MM.1S (cell line): ENCODE measurements around the gene STYK1.
"Not testable (repeated sequence)": the region's sequence is repeated elsewhere in the genome, so short reads cannot be mapped to it uniquely, and the experiment has no call there.

ENCODE experiments used
- DNase-seq: peaks from one replicate; pipeline ENCODE4 v3.0.0-alpha.2; 2015
- H2AFZ ChIP-seq: fragments of 300-600 bp; sonication (generic); 2 replicates; pipeline ENCODE4 v1.6.0; 2016; ENCODE audit warnings: antibody characterized with exemption, low read length
- H3F3A ChIP-seq: fragments of 300-600 bp; sonication (generic); 2 replicates; pipeline ENCODE4 v1.6.1; 2016; ENCODE audit warnings: mild to moderate bottlenecking, antibody characterized with exemption, low read length, moderate library complexity, mixed read lengths; ENCODE audit not compliant: insufficient read depth
- H3K27ac ChIP-seq: fragments of 300-600 bp; sonication (generic); 2 replicates; pipeline ENCODE4 v1.5.1; 2016; ENCODE audit warnings: mild to moderate bottlenecking, low read length
- H3K27me3 ChIP-seq: fragments of 300-600 bp; sonication (generic); replicated peaks from 2 replicates; pipeline ENCODE4 v1.6.0; 2016; ENCODE audit warnings: low read length; ENCODE audit not compliant: insufficient read depth
- H3K36me3 ChIP-seq: fragments of 300-600 bp; sonication (generic); replicated peaks from 2 replicates; pipeline ENCODE4 v1.6.1; 2016; ENCODE audit warnings: mild to moderate bottlenecking, low read length, mixed read lengths; ENCODE audit not compliant: insufficient read depth
- H3K4me1 ChIP-seq: fragments of 300-600 bp; sonication (generic); 2 replicates; pipeline ENCODE4 v1.6.1; 2016; ENCODE audit warnings: low read length, mixed read lengths
- H3K4me2 ChIP-seq: fragments of 300-600 bp; sonication (generic); 2 replicates; pipeline ENCODE4 v1.6.0; 2016; ENCODE audit warnings: low read depth, low read length
- H3K4me3 ChIP-seq: fragments of 300-600 bp; sonication (generic); 2 replicates; pipeline ENCODE4 v1.5.1; 2016; ENCODE audit warnings: low read length, mixed read lengths
- H3K79me2 ChIP-seq: fragments of 300-600 bp; sonication (generic); 2 replicates; pipeline ENCODE4 v1.6.1; 2016; ENCODE audit warnings: mixed run types, low read length, mixed read lengths
- H3K9ac ChIP-seq: fragments of 300-600 bp; sonication (generic); 2 replicates; pipeline ENCODE4 v1.6.1; 2016; ENCODE audit warnings: low read length, mixed read lengths
- H3K9me2 ChIP-seq: fragments of 300-600 bp; sonication (generic); replicated peaks from 2 replicates; pipeline ENCODE4 v1.6.1; 2016; ENCODE audit warnings: mild to moderate bottlenecking, low read length, mixed read lengths; ENCODE audit not compliant: insufficient read depth
- H3K9me3 ChIP-seq: fragments of 300-600 bp; sonication (generic); replicated peaks from 2 replicates; pipeline ENCODE4 v1.6.1; 2016; ENCODE audit warnings: mild to moderate bottlenecking, low read length, mixed read lengths; ENCODE audit not compliant: insufficient read depth
- H4K20me1 ChIP-seq: fragments of 300-600 bp; sonication (generic); 2 replicates; pipeline ENCODE4 v1.6.1; 2016; ENCODE audit warnings: mild to moderate bottlenecking, low read length, moderate library complexity, mixed read lengths; ENCODE audit not compliant: insufficient read depth
- EZH2 ChIP-seq: fragments of 300-600 bp; sonication (generic); optimal IDR thresholded peaks from 2 replicates; pipeline ENCODE3; 2017; ENCODE audit warnings: low read depth, mild to moderate bottlenecking, antibody characterized with exemption, low read length, mixed read lengths
- EZH2phosphoT487 ChIP-seq: fragments of 300-600 bp; sonication (generic); IDR thresholded peaks from 2 replicates; pipeline ENCODE4 v1.6.1; 2018; ENCODE audit warnings: antibody characterized with exemption, low read length
- TF ChIP-seq, protein P1 (sequence below): fragments of 300-600 bp; sonication (generic); IDR thresholded peaks from 2 replicates; pipeline ENCODE4 v1.5.1; 2016; ENCODE audit warnings: antibody characterized with exemption, low read length, mixed read lengths

STYK1 gene

DNA sequence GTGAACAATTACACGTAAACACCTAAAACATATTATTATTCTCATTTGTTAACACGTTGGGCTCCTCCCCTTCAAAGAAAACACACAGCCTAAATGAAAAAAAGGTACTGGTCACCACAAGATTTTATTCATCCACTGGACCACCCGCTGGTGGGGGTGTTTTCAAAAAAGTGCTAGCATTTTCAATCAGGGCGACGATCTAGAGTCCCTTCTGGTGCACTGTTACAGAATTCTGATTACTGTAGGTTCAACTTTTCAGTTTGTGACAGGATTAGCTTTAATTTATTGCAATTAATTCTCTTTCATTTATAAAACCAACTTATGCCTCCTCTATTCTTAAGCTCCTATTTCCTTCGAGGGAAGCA is 60.9 kb downstream of the STYK1 start:
- Histone ChIP-seq H3K9me3 (no peaks in the 10 kb centered on the region), H3K4me3 (peak overlapping the region; percentile 88), H3K9ac (peak overlapping the region; percentile 96), H3K27ac (peak overlapping the region; percentile 72), H3K9me2 (no peaks in the 10 kb centered on the region), H2AFZ (peak overlapping the region; percentile 94), H4K20me1 (no peaks in the 10 kb centered on the region), H3K4me2 (peak overlapping the region; percentile 75), H3K36me3 (no peaks in the 10 kb centered on the region; the same call in 1 of the 2 replicates), H3K79me2 (peaks cover 18% of the 10 kb centered on the region), H3K4me1 (no peaks in the 10 kb centered on the region), H3F3A (no peaks in the 10 kb centered on the region), H3K27me3 (no peaks in the 10 kb centered on the region)
- TF ChIP-seq, protein P1, sequence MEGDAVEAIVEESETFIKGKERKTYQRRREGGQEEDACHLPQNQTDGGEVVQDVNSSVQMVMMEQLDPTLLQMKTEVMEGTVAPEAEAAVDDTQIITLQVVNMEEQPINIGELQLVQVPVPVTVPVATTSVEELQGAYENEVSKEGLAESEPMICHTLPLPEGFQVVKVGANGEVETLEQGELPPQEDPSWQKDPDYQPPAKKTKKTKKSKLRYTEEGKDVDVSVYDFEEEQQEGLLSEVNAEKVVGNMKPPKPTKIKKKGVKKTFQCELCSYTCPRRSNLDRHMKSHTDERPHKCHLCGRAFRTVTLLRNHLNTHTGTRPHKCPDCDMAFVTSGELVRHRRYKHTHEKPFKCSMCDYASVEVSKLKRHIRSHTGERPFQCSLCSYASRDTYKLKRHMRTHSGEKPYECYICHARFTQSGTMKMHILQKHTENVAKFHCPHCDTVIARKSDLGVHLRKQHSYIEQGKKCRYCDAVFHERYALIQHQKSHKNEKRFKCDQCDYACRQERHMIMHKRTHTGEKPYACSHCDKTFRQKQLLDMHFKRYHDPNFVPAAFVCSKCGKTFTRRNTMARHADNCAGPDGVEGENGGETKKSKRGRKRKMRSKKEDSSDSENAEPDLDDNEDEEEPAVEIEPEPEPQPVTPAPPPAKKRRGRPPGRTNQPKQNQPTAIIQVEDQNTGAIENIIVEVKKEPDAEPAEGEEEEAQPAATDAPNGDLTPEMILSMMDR: no peak
- TF ChIP-seq EZH2phosphoT487 (no peak), EZH2 (no peak)
- DNase-seq: no peak

DNA sequence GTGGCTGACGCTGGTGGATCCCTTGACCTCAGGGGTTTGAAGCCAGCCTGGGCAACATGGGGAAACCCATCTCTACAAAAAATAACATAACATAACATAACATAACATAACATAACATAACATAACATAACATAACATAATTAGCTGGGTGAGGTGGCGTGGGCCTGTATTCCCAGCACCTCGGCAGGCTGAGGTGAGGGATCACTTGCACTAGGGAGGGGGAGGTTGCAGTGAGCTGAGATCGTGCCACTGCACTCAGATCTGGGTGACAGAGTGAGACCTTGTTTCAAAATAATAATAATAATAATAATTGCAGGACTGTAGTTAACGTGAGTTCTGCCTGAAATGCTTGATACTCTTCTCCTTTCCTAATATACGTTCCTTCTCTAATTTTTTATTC is 61.7 kb downstream of the STYK1 start:
- no peaks in the 10 kb centered on the region for H4K20me1 ChIP-seq
- no peaks in the 10 kb centered on the region for H3K27me3 ChIP-seq
- no peaks in the 10 kb centered on the region for H3F3A ChIP-seq
- DNase-seq: no peak
- peaks cover 18% of the 10 kb centered on the region for H3K79me2 ChIP-seq
- no peaks in the 10 kb centered on the region for H3K4me1 ChIP-seq
- H3K4me2 ChIP-seq: peak overlapping the region; percentile 75
- H3K27ac ChIP-seq: no peak overlapping the region
- peak overlapping the region; percentile 96; the same call in 1 of the 2 replicates for H3K9ac ChIP-seq
- no peak for TF ChIP-seq EZH2
- H3K36me3 ChIP-seq: no peaks in the 10 kb centered on the region; the same call in 1 of the 2 replicates
- H3K9me2 ChIP-seq: no peaks in the 10 kb centered on the region
- H3K4me3 ChIP-seq: peak overlapping the region; percentile 88; the same call in 1 of the 2 replicates
- no peaks in the 10 kb centered on the region for H3K9me3 ChIP-seq
- H2AFZ ChIP-seq: no peak overlapping the region

DNA sequence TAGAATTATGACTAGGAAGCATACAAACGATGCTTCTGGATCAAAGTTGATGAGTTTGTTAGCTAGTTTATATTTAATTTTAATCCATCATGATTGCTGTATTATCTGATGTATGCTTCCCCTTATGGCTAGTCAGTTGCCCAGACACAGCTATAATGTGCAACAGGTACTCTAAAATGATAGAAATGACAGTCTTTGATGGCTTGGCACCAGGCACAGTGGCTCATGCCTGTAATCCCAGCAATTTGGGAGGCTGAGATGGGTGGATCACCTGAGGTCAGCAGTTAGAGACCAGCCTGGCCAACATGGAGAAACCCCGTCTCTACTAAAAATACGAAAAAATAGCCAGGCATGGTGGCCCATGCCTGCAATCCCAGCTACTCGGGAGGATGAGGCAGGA is 62.6 kb downstream of the STYK1 start:
- not testable (repeated sequence) for H3K27ac ChIP-seq, H3F3A ChIP-seq, H2AFZ ChIP-seq, DNase-seq, H3K9ac ChIP-seq, H3K9me2 ChIP-seq, H3K4me1 ChIP-seq, H4K20me1 ChIP-seq, H3K27me3 ChIP-seq, H3K9me3 ChIP-seq, H3K4me3 ChIP-seq, H3K4me2 ChIP-seq, H3K36me3 ChIP-seq
- H3K79me2 ChIP-seq: peaks cover 18% of the 10 kb centered on the region

DNA sequence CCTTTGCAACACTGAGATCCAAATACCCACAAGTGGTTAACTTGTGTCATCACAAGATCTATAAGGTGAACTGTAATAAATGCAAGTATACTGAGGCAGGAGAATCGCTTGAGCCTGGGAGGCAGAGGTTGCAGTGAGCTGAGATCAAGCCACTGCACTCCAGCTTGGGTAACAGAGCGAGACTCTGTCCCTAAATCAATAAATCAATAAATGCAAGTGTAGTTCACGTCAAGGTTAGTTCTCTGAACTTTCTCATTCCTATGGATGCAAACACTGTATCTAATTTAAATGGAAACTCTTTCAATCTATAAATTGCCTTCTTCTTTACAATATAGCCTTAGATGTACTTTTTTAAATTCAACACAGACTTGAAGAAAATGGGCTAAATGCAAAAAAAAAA is 63.7 kb downstream of the STYK1 start:
- H3K36me3 ChIP-seq: no peaks in the 10 kb centered on the region; the same call in 1 of the 2 replicates
- DNase-seq: no peak
- H3K4me1 ChIP-seq: no peaks in the 10 kb centered on the region
- H4K20me1 ChIP-seq: no peaks in the 10 kb centered on the region
- H3K27me3 ChIP-seq: no peaks in the 10 kb centered on the region
- H3K4me3 ChIP-seq: no peak overlapping the region
- H2AFZ ChIP-seq: no peak overlapping the region
- no peak overlapping the region for H3K4me2 ChIP-seq
- peaks cover 18% of the 10 kb centered on the region for H3K79me2 ChIP-seq
- no peak overlapping the region for H3K9ac ChIP-seq
- no peaks in the 10 kb centered on the region for H3K9me2 ChIP-seq
- no peaks in the 10 kb centered on the region for H3F3A ChIP-seq
- no peaks in the 10 kb centered on the region for H3K9me3 ChIP-seq
- no peak for TF ChIP-seq EZH2
- TF ChIP-seq EZH2phosphoT487: no peak
- TF ChIP-seq, protein P1: no peak
- H3K27ac ChIP-seq: no peak overlapping the region
